GM15510 (cell line): Measurements from ENCODE around the gene MPG.

ENCODE experiments used
- POLR2A ChIP-seq: IDR thresholded peaks from 3 replicates; pipeline ENCODE4 v1.6.1; 2011; ENCODE audit warnings: borderline replicate concordance; ENCODE audit not compliant: insufficient read length; ENCODE audit errors: extremely low read depth

MPG gene

GRCh38 chr16:105521-105920 lies 27.5 kb downstream of the MPG start:
- TF ChIP-seq POLR2A = no peak

- no peak for TF ChIP-seq POLR2A
Measured at GRCh38 chr16:106623-107324, 28.7 kb downstream of the MPG start.

DNA sequence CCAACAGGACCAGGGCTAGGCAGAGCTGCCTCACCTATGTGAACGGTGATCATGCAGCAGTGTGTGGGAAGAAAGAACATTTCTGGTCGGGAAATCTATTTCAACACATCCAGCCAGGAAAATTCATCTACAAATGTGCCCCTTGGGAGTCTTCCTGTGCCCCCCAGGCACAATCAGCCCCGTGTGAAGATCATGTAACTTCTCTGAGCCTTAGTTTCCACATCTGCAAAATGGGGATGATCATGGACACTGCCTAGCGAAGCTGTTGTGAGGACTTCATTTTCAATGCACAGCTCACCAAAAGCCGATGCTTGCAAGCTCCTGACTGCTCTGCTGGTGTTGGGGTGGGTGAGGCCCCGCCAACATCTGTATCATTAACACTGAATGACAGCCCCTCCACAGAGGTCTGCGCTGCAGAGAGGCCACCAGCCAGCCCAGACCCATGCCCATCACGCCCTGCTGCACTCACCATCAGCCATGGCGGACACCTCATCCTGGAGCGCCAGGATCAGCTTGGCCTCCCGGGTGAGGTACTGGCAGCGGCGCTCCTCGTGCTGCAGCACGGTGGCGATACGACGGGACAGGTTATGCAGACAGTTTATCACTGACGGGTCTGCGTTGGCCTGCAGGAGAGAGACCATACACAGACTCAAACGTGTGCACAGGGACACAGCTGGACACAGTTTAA lies 34.3 kb downstream of the MPG start:
- no peak for TF ChIP-seq POLR2A

DNA sequence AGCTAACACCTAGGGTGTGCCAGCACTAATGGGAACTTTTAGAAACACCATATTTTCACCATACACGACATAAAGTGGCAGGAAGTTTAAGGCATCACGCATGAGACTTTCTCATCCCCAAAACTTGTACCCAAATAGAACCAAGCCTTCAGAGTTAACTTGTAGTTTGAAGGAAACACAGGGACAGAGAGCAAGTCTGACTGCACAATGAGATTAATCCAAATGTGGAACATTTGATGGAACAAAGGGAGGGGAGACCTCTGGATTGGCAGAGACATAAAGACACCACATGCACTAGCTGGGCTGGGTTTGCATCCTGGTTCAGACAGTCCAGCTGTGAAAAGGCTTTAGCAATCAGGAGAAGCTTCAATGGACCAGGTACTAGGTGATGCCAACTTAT lies 36.3 kb downstream of the MPG start:
- TF ChIP-seq POLR2A = no peak

DNA sequence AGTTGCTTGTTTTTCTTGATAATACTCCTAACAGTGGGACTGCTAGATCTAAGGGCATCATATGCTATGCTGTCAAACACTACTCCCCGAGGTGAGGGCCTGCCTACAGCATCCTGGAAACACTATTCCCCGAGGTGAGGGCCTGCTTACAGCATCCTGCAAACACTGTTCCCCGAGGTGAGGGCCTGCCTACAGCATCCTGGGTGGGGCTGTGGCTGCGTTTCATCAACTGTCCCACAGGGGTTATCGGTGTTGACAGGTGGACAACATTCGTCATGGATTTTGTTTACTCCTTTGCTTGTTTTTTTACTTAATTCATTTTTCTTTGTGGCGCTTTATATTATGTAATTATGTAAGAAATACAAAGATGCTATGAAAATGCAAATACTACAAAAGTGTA lies 38.0 kb downstream of the MPG start:
- TF ChIP-seq POLR2A = no peak

GRCh38 chr16:117379-118365 lies 39.6 kb downstream of the MPG start:
- TF ChIP-seq POLR2A = no peak

DNA sequence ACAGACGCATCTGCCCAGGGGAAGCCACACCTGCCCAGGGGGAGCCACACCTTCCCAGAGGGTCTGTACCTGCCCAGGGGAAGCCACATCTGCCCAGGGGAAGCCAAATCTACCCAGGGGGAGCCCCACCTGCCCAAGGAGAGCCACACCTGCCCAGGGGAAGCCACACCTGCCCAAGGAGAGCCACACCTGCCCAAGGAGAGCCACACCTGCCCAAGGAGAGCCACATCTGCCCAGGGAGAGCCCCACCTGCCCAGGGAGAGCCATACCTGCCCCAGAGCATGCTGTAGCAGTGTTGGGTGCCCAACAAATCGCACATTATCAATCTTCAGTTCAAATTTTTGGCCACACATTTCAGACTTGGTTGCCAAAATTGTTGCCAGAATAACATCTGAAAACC lies 40.8 kb downstream of the MPG start:
- no peak for TF ChIP-seq POLR2A

GRCh38 chr16:119295-119694 lies 41.3 kb downstream of the MPG start:
- no peak for TF ChIP-seq POLR2A

DNA sequence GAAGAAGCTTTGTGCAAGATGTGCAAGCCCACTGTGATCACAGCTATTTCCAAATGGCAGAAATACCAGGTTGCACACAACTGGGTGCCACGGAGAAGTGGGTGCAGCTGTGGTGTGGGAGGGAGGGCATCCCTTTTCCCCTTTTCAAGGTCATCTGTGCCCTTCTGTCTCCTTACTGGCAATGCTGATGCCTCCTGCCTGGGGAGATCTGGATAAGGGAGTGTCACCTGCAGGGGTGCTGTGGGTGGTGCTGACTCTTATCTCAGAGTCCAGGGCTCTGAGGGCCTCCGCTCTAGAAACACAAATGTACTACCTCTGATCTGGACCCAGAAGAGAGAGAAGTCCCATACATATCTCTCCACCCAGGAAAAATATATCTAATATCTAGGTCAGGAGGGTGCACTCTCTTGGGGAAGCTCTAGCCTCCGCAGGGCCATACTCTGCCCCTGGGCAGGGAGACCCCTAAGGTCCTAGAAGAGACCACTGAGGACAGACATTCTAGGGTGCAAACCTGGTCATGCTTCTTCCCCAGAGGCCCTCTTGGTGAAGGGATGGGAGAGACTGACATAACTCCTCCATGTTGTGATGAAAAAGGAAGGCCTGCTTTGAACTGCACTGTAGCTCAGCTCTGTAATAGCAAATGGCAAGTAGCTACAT lies 41.9 kb downstream of the MPG start:
- TF ChIP-seq POLR2A = no peak

DNA sequence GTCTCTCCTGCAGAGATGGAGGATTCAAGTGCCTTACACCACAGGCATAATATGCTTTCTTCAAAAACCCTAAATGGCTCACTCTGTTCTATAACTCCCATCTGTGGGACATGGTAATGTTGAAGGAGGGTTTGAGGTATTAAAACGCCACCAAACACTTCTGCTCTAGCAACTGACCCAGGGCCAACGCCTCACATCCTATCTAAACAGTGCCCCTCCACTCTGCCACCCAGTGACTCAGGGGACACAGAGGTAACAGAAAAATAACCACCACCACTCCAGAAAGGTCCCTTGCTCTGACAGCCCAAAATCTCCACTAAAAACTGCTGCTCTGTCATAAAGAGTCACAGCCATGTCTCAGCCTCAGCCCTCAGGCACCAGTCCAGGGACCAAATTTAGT lies 42.7 kb downstream of the MPG start:
- TF ChIP-seq POLR2A = no peak

DNA sequence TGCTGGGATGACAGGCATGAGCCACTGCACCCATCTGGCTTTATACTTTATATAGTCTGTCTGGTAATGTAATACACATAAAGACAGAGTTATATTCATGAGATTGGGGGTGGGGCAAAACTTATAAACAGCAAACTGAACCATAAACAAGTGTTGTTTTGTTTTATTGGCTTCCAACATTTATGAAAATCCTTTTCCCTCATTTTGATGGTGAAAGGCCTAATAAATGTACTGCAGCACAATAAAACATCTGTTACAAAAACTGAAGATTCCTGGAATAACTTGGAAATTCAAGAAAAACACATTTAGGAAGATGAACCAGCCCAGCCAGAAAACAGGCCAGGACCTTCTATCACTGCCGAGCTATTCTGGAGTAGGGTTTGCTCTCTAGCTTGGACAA lies 44.3 kb downstream of the MPG start:
- TF ChIP-seq POLR2A = no peak

DNA sequence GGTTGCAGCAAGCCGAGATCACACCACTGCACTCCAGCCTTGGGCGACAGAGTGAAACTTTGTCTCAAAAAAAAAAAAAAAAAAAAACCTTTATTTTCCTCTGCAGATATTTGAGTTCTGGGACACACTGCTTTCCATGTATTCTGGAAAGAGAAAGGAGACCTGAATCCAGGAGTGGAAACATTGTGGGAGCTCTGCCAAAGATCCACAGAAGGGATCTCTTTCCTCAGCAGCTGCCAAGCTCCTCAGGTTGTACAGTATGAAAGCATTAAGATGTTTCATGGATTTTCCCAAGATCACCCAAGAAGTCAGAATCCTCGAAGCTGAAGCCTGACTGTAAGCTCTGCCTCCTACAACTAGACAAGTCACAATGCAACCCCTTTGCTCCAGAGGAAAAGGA lies 47.0 kb downstream of the MPG start:
- TF ChIP-seq POLR2A = no peak

DNA sequence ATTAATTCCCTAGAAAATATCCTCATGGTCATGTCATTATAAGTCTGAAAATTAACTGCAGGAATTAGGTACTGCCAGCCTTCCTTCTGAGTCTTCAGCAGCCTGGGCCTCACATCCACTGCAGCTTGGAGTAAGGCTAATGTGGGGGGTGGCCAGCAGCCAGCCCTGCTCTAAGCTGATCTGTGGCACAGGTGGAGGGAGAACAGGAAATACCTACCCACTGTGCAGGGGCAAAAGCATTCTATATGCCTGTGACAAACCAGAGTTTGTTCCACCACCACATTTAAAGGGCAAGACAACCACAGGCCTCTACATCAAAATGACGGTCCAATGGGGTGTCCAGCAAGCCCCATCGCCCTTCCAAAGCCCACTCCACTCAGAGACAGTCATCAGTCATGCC lies 51.0 kb downstream of the MPG start:
- no peak for TF ChIP-seq POLR2A

DNA sequence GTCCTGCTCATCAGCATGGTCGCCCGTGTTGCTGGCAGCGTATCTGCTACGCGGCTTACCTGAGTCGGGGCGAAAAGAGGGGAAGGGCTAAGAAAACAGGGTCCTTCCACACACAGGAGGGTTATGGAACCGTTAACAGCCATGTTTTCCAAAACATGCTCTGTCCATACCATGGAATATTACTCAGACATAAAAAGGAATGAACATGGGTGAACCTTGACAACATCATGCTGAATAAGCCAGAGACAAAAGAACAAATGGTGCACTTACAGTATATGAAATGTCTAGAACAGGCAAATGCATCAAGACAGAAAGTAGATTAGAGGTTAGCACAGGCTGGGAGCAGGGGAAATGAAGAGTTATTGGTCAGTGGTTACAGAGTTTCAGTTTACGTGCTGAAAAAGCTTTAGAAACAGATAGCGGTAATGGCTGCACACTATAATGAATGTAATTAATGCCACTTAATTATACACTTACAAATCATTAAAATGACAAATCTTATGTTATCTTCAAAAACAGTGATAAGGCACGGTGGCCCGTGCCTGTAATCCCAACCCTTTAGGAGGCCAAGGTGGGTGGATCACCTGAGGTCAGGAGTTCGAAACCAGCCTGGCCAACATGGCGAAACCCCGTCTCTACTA lies 52.6 kb downstream of the MPG start:
- no peak for TF ChIP-seq POLR2A
